K562 (cell line): ENCODE data around the gene PIK3CG. TPM values are rescaled to one million over a fixed set of nuclear protein-coding genes. Genes with fewer than 3 reads are reported as not detected.

ENCODE experiments used
- ATF1 ChIP-seq, 2 experiments: fragments of 450-650 bp in 1 of 2; IDR thresholded peaks; 2 replicates each; pipeline ENCODE4 v1.6.1; 2016; ENCODE audit warnings: missing compliant biosample characterization in 1 of 2, missing genetic modification characterization in 1 of 2
- KDM2B ChIP-seq: fragments of 250-450 bp; sonication (Bioruptor Pico); IDR thresholded peaks from 2 replicates; pipeline ENCODE4 v1.8.0; 2021; ENCODE audit warnings: mild to moderate bottlenecking, moderate library complexity
- STAT6 ChIP-seq: sonication (generic); formaldehyde crosslinking; IDR thresholded peaks from 2 replicates; pipeline ENCODE4 v1.8.1; 2023; ENCODE audit warnings: mild to moderate bottlenecking, missing genetic modification reagents
- ZNF431 ChIP-seq: sonication (generic); formaldehyde crosslinking; IDR thresholded peaks from 2 replicates; pipeline ENCODE4 v1.8.0; 2022; ENCODE audit warnings: mild to moderate bottlenecking, missing genetic modification reagents
- ZNF583 ChIP-seq: fragments of 250-450 bp; sonication (Bioruptor Pico); IDR thresholded peaks from 2 replicates; pipeline ENCODE4 v1.4.0; 2020
- ZNF609 ChIP-seq: sonication (generic); formaldehyde crosslinking; IDR thresholded peaks from 2 replicates; pipeline ENCODE4 v1.8.1; 2023; ENCODE audit warnings: missing genetic modification reagents, mild to moderate bottlenecking, borderline replicate concordance
- polyA plus RNA-seq, 8 experiments: library from polyadenylated mRNA; depleted of rRNA in 4 of 8; stranded (reverse) in 5 of 8; unstranded in 3 of 8; fragments of >200 nt; fragmentation: Nextera tagmentation in 2 of 8; fragmentation: Illumina TruSeq in 1 of 8; extraction: Ambion mirVana in 2 of 8; extraction: Trizol in 1 of 8; gene quantifications; 2 replicates each; pipeline versions ENCODE4 v1.2.1 to v1.2.3, GENCODE V29; 2011 to 2014; ENCODE audit warnings: inconsistent platforms in 1 of 8, missing spikeins in 1 of 8
- total RNA-seq, 7 experiments: library from RNA; depleted of rRNA in 6 of 7; stranded (reverse); fragments of >200 nt in 6 of 7; fragmentation: Illumina TruSeq in 2 of 7; extraction: Trizol in 2 of 7; gene quantifications; 2 replicates each; pipeline versions ENCODE4 v1.2.1 to v1.2.3, GENCODE V29; 2011 to 2021; ENCODE audit warnings: low replicate concordance in 1 of 7

The PIK3CG gene
- total and polyA plus RNA-seq, 9 of the 15 experiments (the other 6 are each of a cell fraction or from before 2014, with no cell fraction given) = 5.3 to 42.5 (median 29.0) TPM

GRCh38 chr7:106871793-106872571, 6.9 kb downstream of the PIK3CG start (continued):
- TF ChIP-seq ZNF583 (CRISPR knock-in tag) (0 out of 2 replicates have a peak, but pooled peaks have one; percentile 24), ATF1 (CRISPR knock-in tag; IDR thresholded peaks at IDR 0.05) (no peak), ATF1 (tag; IDR thresholded peaks at IDR 0.05) (no peak), ZNF431 (CRISPR knock-in tag) (no peak), KDM2B (CRISPR knock-in tag) (no peak), STAT6 (CRISPR knock-in tag) (no peak), ZNF609 (CRISPR knock-in tag) (no peak)
